Fibroblast of skin of right biceps (primary cell): Measurements from ENCODE around the gene TMC1.
A peak's percentile ranks its signal among the peaks of the same experiment; 100 is the strongest.

Source experiments
- DNase-seq: peaks from one replicate; pipeline ENCODE4 v3.0.0-alpha.2; 2013

Gene TMC1

GRCh38 chr9:72576087-72576486 is 54.7 kb downstream of the TMC1 start:
- DNase-seq: no peak

- DNase-seq: peak; percentile 89
Measured at GRCh38 chr9:72577212-72577753, 55.9 kb downstream of the TMC1 start.

GRCh38 chr9:72579190-72579589 is 57.8 kb downstream of the TMC1 start:
- peak; percentile 82 for DNase-seq

- peak; percentile 62 for DNase-seq
Measured at GRCh38 chr9:72579880-72580550, 58.6 kb downstream of the TMC1 start.

GRCh38 chr9:72581694-72582093 is 60.3 kb downstream of the TMC1 start:
- peak; percentile 86 for DNase-seq

GRCh38 chr9:72583370-72583769 is 62.0 kb downstream of the TMC1 start:
- no peak for DNase-seq

GRCh38 chr9:72586388-72587130 is 65.2 kb downstream of the TMC1 start:
- peak; percentile 87 for DNase-seq

GRCh38 chr9:72588336-72588735 is 66.9 kb downstream of the TMC1 start:
- DNase-seq: no peak

GRCh38 chr9:72589667-72590521 is 68.5 kb downstream of the TMC1 start:
- DNase-seq: no peak

- DNase-seq: no peak
Measured at GRCh38 chr9:72590824-72591223, 69.4 kb downstream of the TMC1 start.

GRCh38 chr9:72592502-72593403 is 71.3 kb downstream of the TMC1 start:
- peak; percentile 52 for DNase-seq

- no peak for DNase-seq
Measured at GRCh38 chr9:72596451-72597180, 75.2 kb downstream of the TMC1 start.

- DNase-seq: no peak
Measured at GRCh38 chr9:72597181-72597517, 75.7 kb downstream of the TMC1 start.

GRCh38 chr9:72597601-72598000 is 76.2 kb downstream of the TMC1 start:
- no peak for DNase-seq

GRCh38 chr9:72598639-72599038 is 77.2 kb downstream of the TMC1 start:
- no peak for DNase-seq

- no peak for DNase-seq
Measured at GRCh38 chr9:72599874-72600534, 78.6 kb downstream of the TMC1 start.

GRCh38 chr9:72600671-72601070 is 79.3 kb downstream of the TMC1 start:
- DNase-seq: peak; percentile 84

GRCh38 chr9:72601615-72602014 is 80.2 kb downstream of the TMC1 start:
- DNase-seq: no peak

GRCh38 chr9:72612449-72612848 is 91.0 kb downstream of the TMC1 start:
- no peak for DNase-seq

- no peak for DNase-seq
Measured at GRCh38 chr9:72614067-72614466, 92.7 kb downstream of the TMC1 start.

- DNase-seq: peak; percentile 47
Measured at GRCh38 chr9:72615931-72616330, 94.5 kb downstream of the TMC1 start.
